ENCODE measurements around the gene MCU. TPM values are rescaled to one million over a fixed set of nuclear protein-coding genes. Genes with fewer than 3 reads are reported as not detected.

Gene MCU
- total RNA-seq, 1 experiment from 2014 or later, result 37.2 TPM

GRCh38 chr10:72653383-72654096 lies 38.4 kb upstream of the MCU start (continued):
- TF ChIP-seq E2F4 (CRISPR knock-in tag; IDR thresholded peaks at IDR 0.05; ENCODE audit: borderline replicate concordance, low read depth), result no peak
- TF ChIP-seq KAT7 (CRISPR knock-in tag; IDR thresholded peaks at IDR 0.05; ENCODE audit: borderline replicate concordance), result no peak
- no peak for TF ChIP-seq NR3C1 (CRISPR knock-in tag; conservative IDR thresholded peaks at IDR 0.05; ENCODE audit: low read depth)
- TF ChIP-seq HMGXB4 (CRISPR knock-in tag; IDR thresholded peaks at IDR 0.05), result no peak
- no peak for TF ChIP-seq ATF2 (CRISPR knock-in tag; IDR thresholded peaks at IDR 0.05; ENCODE audit: borderline replicate concordance, low read depth)
- TF ChIP-seq ZNF425 (CRISPR knock-in tag; conservative IDR thresholded peaks at IDR 0.05), result no peak
- no peak for TF ChIP-seq E2F5 (CRISPR knock-in tag; IDR thresholded peaks at IDR 0.05)

- POLR2A ChIA-PET, result no interaction called here
- TF ChIP-seq ZNF425 (CRISPR knock-in tag; conservative IDR thresholded peaks at IDR 0.05) (no peak), ATF1 (CRISPR knock-in tag; IDR thresholded peaks at IDR 0.05) (no peak), ZBTB43 (CRISPR knock-in tag; IDR thresholded peaks at IDR 0.05) (no peak), ERG (CRISPR knock-in tag; IDR thresholded peaks at IDR 0.05) (no peak), MLX (CRISPR knock-in tag; IDR thresholded peaks at IDR 0.05) (no peak), TEAD1 (CRISPR knock-in tag; IDR thresholded peaks at IDR 0.05) (no peak), MYBL2 (CRISPR knock-in tag; IDR thresholded peaks at IDR 0.05) (no peak), ZNF416 (CRISPR knock-in tag; IDR thresholded peaks at IDR 0.05) (no peak), ZNF281 (CRISPR knock-in tag; IDR thresholded peaks at IDR 0.05) (no peak), ZNF138 (CRISPR knock-in tag; conservative IDR thresholded peaks at IDR 0.05) (no peak), TCF7 (CRISPR knock-in tag; IDR thresholded peaks at IDR 0.05; ENCODE audit: low read depth) (no peak), KAT7 (CRISPR knock-in tag; IDR thresholded peaks at IDR 0.05; ENCODE audit: borderline replicate concordance) (no peak)
Measured at GRCh38 chr10:72654720-72655119, 37.2 kb upstream of the MCU start.

More at GRCh38 chr10:72654720-72655119, 37.2 kb upstream of the MCU start:
- no peak overlapping the region for H3K27ac Mint-ChIP-seq
- CTCF ChIA-PET, result no interaction called here
- peaks cover 5% of the 10 kb centered on the region for H3K4me1 Mint-ChIP-seq
- H3K36me3 Mint-ChIP-seq, result no peaks in the 10 kb centered on the region
- ATAC-seq (no peak), DNase-seq (ENCODE audit: low spot score) (no peak)
- no peaks in the 10 kb centered on the region; the same call in 1 of the 2 replicates for H3K27me3 Mint-ChIP-seq (ENCODE audit: low read depth)
- no peaks in the 10 kb centered on the region for H3K9me3 Mint-ChIP-seq
- no peak overlapping the region for H3K4me3 Mint-ChIP-seq
